Activated effector memory CD4-positive, alpha-beta T cell treated with Interleukin-2 at 50 U/mL for 16 hours (primary cell): Measurements from ENCODE around the gene GRAMD1C.

Experiments
- DNase-seq: peaks from one replicate; pipeline ENCODE4 v3.0.0-alpha.2; 2020

GRAMD1C gene

DNA sequence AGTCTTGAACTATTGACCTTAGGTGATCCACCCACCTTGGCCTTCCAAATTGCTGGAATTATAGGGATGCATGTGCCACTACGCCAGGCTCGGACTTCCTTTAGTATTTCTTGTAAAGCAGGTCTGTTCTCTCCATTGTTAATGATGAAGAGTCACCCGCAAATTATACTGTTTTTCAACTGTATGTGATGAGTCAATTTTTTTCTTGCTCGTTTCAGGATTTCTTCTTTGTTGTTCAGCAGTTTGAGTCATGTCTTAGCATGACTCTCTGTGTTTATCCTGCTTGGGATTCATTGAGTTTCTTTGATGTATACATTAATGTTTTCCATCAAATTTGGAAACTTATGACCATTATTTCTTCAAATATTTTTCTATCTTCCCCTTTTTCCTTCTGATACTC, 28.9 kb downstream of the GRAMD1C start:
- no peak for DNase-seq

DNA sequence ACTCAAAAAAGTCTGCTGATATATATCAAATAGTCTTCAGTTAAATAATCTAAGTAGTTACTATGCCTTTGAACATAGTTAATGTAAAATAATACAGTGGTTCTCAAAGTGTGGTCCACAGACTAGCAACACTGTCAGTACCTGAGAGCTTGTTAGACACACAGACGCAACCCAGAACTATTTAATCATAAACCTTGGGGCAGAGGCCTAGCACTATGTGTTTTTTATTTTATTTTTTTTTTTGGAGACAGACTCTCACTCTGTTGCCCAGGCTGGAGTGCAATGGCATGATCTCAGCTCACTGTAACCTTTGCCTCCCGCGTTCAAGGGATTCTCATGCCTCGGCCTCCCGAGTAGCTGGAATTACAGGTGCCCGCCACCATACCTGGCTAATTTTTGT, 34.7 kb downstream of the GRAMD1C start:
- no peak for DNase-seq

DNA sequence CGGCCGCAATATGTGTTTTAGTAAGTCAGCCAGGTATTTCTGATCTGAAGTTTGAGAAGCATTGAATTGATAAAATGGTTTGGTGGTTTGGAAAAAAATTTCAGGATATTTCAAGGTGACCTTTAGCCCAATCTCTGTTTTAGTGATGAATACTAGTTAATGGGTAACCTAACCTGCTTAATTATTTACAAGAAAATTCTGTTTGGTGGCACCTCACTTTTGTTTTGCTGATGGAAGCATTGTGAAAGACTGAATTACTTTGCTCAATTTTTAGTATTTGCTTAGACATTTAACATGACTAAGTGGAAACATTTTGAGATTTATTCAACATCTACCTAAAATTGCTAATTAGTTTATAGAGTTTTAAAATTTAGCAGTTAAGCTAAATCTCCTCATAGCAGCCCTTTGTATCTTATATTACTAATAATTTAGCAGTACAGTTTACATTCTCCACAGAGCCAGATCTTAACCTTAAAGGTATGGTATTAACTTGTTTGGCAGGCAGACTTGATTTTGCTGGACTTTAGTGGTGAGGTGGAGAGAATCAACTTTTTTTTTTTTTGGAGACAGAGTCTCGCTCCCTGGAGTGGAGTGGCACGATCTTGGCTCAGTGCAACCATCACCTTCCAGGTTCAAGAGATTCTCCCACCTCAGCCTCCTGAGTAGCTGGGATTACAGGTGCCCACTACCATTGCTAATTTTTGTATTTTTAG, 35.4 kb downstream of the GRAMD1C start:
- DNase-seq, result no peak

DNA sequence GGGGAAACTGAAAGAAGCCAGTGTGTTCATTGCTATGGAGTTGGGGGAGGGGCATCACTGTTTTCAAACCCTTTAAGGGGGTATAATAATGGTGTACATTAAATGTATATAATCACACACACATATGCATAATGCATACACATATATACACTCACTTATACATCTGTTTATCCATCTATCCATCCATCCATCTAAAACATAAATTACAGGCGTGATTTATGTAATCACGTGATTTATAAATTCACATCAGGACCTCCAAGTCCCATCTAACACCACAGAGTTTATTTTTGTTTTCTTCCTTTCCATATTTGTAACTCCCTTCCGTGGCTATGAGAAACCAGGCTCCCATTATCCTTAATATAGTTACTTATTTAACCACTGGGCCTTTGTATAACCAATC, 39.8 kb downstream of the GRAMD1C start:
- no peak for DNase-seq

DNA sequence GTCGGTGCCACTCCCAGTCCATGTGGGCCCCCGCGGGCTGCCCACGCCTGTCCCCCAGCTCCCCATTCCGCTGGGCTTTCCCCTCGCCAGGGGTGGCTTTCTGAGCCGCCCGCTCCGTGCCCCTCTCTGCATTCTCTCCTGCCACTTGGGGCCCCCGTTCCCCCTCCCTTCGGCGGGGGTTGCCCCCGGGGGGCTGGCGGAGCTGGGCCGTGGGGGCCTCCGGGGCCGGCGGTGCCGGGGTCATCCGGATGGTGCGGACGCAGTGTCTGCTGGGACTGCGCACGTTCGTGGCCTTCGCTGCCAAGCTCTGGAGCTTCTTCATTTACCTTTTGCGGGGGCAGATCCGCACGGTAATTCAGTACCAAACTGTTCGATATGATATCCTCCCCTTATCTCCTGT, 46.5 kb downstream of the GRAMD1C start:
- DNase-seq, result no peak

DNA sequence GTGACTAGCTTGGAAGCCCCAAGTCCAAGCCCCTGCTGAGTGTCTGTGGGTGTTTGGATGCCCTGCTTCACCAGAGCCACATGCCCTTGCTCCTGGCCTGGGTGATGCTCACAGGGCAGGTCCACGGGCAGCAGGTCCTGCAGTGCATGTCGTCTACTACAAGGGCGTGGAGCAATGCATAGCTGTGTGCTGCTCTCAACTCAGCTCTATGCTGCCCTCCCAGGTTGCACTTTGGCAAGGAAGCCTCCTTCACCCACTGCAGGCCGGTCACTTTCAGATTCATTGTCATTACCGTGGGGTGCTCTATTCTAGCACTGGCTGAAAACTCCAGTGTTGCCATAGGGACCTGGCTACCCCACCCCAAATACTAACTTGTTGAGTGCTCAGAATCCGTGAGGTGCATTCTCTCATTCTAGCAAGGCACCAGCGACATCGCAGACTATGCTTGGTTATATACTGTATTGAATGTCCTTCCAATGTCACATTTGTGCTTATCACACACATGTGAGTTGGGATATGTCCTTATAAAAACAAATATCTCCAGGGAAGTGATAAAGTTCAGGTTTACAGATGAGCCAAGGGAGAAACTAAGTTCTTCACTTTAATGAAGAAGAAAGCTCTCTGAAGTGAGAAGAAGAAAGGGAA, 51.8 kb downstream of the GRAMD1C start:
- DNase-seq, result no peak

DNA sequence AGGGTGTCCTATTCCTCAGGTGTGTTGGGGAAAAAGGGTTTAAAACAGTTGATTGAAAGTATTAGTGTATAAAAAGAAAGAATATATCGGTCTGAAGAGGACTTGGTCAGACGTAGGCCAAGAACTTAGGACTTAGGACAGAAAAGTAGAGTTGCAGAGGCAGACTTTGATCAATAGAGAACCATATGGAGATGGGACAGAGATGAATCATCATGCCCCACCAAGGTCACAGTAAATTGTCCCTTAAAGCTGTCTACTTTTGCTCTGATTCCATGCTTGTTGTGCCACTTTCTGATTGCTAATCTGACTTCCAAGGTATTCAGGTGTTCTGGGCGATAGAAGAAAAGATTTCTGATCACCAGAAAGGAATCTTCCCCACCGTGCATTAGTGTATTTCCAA, 56.3 kb downstream of the GRAMD1C start:
- no peak for DNase-seq

DNA sequence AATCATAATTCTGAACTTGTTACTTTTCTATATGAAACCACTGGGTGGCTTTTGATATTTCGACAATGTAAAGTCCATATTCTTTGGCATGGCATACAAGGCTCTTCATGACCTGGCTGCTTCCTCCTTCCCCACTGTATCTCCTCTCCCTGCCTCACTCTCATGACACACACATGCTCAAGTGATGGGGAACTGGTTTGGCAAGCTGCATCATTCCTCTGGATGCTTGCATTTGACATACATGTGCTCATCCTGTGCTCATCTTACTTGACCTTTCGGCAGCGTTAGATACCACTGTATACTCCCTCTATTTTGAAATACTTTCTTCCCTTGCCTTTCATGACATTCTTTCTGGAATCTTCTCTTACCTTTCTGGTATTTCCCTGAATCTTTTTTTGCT, 57.4 kb downstream of the GRAMD1C start:
- DNase-seq, result no peak

DNA sequence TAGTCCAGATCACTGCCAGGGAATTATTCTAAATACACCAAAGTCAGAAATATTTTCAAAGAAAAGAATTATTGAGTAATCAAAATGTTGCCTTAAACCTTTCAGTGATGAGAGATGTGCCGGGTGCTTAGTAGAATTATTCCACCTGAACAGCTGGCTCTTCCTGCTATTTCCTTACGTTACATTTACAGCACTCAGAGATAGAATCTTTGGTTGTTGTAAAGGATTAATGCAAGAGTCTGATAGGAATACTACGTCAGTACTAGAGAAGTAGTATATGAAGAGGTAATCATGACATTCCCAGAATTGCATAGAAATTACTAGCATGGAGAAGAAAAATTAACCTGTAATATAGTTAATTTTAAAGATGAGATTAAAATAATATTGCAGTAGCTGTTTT, 58.3 kb downstream of the GRAMD1C start:
- no peak for DNase-seq

DNA sequence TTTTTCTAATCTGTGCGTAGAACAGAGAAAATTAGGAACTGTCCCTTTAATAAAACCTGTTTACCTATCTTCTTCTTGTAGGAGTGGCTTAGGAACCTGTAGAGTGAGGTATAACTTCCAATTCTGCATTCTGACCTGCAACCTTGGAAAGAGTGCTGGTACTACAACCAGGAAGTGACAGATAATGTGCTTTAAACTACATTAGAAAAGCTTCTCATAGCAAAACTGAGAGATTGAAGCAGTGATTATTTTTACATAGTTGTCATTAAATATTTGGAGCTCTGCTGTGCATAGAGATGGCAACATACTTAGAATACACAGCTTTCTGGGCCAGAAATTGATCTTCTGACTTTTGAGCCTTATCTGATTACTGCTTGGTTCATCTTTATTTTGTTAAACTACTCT, 58.8 kb downstream of the GRAMD1C start:
- no peak for DNase-seq

DNA sequence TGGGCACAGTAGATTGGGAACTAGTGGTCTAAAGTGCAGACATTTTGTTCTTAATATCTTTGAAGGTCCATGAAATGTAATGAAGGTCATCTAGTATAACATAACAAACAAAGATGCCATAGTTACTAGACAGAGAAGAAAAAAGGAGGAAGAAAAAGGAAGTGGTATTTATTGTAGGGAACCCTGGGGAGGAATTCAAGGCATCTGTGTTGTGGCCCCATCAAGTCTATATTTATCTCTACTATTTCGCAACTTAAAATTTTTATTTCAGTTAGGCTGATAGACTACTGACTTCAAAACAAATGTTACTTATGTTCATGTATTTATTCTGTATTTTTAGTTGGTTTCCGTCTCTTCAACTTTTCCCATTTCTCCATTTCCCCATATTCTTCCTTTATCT, 60.3 kb downstream of the GRAMD1C start:
- DNase-seq, result no peak

DNA sequence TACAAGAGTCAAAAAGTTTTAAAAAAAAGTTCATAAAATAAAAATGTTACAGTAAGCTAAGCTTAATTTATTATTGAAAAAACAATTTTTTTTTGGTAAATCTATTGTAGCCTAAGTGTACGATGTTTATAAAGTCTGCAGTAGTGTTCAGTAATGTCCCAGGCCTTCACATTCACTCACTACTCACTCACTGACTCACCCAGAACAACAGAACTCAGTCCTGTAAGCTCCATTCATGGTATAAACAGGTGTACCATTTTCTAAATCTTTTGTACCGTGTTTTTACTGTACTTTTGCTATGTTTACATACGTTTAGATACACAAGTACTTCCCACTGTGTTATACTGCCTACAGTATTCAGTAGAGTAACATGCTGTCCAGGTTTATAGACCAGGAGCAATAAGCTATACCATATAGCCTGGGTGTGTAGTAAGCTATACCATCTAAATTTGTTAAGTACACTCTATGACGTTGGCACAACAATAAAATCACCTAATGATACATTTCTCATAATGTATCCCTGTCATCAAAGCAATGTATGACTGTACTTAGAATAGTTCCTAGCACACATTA, 68.1 kb downstream of the GRAMD1C start:
- DNase-seq, result no peak

DNA sequence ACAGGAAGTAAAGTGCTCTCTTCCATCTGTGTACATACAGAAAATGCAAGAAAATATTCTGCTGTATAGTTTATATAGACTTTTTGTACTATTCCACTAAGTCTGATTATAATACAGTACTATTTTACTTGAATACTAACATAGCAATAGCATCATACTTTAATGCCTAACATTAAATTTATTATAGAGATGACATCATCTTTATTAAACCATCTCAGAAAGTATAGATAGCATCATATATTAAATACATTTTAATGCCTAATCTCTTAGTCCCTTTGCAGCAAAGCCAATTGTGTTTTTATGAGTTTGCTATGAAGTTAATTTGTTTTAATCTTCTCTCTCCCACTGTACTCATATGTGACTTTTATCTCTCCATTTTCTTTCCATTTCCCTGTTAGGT, 69.5 kb downstream of the GRAMD1C start:
- DNase-seq, result no peak

DNA sequence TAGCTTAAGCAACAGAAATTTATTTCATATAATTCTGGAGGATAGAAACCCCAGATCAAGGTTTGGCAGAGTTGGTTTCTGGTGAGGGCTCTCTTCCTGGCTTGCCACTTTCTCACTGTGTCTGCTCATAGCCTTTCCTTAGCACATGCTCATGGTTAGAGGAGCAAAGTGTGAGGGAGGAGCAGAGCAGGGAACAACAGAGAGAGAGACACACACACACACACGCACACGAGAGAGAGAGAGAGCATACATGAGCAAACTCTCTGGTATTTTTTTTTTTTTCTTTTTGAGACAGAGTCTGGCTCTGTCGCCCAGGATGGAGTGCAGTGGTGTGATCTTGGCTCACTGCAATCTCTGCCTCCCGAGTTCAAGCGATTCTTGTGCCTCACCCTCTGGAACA, 72.4 kb downstream of the GRAMD1C start:
- DNase-seq, result no peak

DNA sequence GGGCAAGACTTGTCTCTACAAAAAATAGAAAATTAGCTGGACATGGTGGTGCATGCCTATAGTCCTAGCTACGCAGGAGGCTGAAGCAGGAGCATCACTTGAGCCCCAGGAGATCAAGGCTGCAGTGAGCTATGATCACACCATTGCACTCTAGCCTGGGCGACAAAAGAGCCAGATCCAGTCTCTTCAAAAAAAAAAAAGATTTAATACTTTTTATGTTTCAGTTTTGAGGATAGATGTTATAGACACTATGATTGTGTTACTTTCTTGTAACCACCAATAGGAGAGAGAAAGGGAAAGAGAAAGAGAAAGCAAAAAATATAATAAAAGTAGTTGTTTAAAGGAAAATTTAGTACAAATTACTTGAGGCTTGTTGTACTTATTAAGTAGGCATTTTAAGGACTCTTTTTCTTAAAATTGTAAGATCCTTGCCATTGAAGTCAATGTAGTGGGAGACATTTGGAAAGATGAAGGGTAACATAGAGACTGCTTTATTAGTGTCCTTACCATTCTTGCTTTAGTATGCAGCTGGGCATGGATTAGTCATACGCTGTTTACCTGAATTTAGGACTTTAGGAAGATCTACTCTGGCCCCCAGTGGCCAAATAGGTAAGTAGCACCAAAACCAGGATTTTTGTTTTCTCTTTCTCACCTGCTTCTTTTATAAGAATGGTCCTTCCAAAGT, 74.1 kb downstream of the GRAMD1C start:
- no peak for DNase-seq

DNA sequence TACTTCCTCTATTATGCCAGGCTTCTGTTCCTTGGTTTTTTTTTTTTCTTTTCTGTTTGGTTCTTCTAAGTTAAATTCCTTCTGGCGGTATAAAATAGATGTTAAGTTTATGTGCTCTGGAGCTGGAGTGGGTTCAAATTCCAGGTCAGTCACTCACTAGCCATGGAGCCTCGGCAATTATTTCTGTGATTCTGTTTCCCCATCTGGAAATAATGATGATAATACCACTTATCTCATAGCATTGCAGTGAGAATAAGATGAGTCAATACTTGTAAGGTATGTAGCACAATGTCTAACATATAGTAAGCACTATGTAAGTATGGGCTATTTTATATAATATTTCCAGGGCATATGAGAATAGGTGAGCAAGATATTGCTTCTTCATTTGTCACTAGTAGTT, 76.1 kb downstream of the GRAMD1C start:
- DNase-seq, result no peak

DNA sequence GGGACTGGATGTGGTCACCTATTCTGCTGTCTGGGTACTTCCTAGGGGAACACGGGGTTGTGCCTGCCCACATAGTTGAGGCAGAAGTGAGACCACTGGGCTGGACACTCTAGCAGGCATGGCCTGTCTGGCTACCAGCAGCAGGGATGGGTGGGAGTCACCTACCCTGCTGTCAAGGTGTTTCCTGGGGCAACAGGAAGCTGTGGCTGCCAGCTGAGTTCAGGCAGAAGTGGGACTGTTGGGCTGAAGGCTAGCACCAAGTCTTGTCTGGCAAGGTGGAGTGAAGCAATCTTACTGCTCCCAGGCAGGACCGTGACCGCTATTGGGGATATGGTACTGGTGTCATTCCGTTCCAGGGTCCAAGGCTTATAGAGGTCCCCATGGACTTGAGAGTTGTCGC, 89.0 kb downstream of the GRAMD1C start:
- no peak for DNase-seq

DNA sequence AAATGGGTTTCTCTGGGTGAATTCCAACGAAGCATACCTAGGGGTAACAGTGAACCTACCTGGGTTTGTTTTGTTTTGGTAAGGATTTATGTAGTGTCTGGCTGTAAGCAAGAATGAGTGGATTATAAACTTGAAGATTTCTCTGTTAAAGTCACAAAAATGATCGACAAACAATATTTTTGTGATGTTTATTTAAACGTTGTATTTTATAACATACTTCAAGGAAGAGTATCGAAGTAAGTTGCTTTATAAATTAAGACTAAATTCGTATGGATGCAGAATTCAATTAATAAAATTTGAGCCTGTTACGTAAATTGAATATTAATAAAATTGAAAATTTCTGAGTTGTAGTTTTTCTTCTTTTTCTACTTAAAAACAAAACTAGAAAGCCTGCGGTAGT, 108.2 kb downstream of the GRAMD1C start:
- DNase-seq, result no peak

DNA sequence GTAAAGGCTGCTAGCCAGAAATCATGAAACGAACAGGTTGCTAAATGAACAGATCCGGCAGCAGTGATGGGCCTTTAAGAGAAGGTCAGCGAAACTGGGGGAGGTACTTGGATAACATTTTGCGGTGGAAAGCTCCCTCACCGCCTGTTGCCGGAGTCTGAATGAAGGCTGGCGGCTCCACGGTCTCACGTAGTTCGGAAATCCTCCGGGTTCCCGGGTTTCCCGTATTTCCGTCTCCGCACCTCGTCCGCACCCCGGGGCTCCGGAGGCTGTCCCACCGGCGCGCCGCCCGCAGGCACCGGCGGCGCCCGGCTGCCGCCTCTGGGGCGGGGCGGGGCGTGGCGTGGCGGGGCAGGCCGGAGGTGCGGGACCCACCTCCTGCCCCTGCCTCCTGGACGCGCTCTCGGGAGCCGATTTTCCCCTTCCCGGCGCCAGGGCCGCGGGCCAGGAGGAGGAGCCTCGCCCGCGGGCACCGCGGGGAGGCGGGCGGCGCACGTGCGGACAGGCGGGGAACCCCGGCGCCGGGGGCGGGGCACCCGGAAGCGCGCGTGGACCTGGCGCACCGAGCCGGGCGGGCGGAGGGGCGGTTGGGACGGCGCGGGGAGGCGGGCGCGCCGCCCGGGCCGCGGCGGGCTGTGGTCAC, 108.9 kb downstream of the GRAMD1C start, which contains the start of gene ZDHHC23:
Gene ZDHHC23, plus strand, starts transcription at position 642 of the 643 bp plus-strand sequence. CDS start 790 bp downstream, outside the sequence.
- DNase-seq, result peak; percentile 60

DNA sequence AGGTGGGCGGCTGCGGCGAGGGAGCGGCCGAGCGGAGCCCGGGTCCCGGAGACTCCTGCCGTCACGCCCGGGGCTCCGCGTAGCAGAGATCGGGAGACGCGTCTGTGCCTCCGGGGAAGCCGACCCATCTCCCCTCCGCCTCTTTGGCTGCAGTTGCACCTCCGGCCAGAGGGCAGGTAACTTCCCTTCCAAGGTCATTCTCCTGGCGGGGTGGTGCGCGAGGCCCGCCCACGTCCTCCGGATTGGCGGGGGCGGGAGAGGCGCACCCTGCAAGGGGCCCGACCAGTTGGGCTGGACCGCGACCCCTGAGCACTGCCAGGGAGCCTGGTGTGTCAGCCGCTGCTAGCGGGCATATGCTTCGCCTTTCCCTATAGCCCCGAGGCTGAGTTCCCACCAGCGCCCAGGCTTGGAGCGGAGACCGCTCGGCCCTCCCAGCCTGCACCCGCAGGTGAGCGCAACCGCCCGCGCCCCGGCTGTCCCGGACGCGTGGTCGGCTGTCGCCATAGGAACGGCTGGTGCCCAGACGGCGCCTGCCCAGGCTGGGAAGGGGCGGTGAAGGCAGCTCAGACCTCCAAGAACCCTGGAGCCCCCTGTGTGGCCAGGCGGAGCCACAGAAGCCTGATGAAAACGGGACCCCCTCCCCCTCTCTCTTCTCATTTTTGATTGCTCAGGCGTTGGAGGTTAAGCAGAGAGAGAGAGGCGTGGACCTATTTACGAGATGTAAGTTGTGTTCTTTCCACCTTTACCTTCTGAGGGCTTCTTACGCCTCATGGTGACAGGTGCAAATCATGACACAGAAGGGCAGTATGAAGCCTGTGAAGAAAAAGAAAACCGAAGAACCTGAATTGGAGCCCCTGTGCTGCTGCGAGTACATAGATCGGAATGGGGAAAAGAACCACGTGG, 109.7 kb downstream of the GRAMD1C start:
- peak; percentile 11 for DNase-seq

DNA sequence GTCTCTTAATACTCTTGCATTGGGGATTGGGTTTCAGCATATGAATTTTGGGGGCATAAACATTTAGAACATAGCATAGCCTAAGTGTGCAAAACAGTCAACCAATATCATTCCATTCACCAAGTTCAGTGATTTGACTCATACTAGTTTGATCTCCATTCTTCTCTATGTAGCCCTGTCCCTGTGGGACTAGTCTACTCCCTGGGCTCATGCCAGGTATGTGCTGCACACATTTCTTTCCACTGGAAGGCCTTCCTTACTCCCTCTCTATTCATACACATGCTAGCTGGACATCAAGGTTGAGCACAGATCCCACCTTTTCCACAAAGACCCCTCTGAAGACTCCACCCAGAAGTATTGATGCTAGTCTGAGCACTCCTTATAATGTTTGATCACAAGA, 114.3 kb downstream of the GRAMD1C start:
- DNase-seq, result no peak

DNA sequence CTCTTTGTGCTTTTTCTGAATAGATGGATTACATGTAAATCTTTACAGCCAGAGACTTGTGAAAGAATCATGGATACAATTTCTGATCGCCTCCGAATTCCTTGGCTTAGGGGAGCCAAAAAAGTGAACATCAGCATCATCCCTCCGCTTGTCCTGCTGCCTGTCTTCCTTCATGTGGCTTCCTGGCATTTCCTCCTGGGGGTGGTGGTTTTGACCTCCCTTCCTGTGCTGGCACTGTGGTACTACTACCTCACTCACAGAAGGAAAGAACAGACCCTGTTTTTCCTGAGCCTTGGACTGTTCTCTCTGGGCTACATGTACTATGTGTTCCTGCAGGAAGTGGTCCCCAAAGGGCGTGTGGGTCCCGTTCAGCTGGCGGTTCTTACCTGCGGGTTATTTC, 115.1 kb downstream of the GRAMD1C start:
- DNase-seq, result no peak
